GM18520 (cell line): ENCODE measurements around the gene MPP3.
"Not testable (repeated sequence)": the region's sequence is repeated elsewhere in the genome, so short reads cannot be mapped to it uniquely, and the experiment has no call there.

ENCODE experiments used
- ATAC-seq: cut with Tn5 transposase; IDR thresholded peaks from one replicate; pipeline ENCODE4 v1.9.1; 2021; ENCODE audit not compliant: unreplicated experiment

Gene MPP3

DNA sequence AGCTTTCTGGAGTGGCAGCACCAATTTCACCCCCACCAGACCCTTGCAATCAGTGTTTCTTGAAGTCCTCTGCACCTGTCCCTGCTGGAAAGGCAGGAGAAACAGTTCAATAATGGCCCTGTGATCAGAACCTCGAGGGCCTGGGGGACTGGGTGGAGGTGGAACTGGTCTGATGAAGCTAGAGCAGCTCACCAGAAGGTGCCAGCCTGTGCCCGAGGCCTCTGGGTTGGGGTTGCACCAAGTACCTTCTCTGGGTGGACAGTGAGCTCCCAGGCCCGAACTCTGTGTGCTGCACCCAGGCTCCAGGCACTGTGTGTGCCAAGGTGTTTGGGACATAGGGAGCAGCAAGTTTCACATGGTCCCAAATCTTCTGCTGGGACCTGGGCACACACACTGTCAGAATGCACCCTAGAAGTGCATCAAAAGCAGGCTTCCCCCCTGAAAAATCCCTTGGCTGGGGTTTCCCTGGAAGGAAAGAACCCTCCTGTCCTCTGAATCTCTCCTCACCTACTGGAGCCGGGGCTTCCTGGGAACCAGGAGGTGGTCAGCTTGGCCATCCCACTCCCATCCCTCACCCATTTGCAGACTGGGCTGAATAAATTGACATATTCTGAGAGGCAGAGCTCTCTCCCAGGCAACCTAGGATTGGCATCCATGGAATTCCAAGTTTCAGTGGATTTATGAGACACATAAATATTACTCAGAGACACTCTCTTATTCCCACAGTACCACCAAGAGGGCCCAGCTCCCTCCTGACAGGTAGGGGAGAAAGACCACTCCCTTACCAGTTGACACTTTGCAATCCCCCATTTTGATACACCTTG, 31.4 kb upstream of the MPP3 start:
- no peak for ATAC-seq

DNA sequence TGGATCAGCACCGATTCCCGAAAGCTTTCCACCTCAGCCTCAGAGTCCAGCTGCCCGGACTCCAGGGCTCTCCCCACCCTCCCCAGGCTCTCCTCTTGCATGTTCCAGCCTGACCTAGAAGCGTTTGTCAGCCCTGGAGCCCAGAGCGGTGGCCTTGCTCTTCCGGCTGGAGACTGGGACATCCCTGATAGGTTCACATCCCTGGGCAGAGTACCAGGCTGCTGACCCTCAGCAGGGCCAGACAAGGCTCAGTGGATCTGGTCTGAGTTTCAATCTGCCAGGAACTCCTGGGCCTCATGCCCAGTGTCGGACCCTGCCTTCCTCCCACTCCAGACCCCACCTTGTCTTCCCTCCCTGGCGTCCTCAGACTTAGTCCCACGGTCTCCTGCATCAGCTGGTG, 29.0 kb upstream of the MPP3 start:
- ATAC-seq = no peak

GRCh38 chr17:43860927-43861622, 28.1 kb upstream of the MPP3 start:
- no peak for ATAC-seq

DNA sequence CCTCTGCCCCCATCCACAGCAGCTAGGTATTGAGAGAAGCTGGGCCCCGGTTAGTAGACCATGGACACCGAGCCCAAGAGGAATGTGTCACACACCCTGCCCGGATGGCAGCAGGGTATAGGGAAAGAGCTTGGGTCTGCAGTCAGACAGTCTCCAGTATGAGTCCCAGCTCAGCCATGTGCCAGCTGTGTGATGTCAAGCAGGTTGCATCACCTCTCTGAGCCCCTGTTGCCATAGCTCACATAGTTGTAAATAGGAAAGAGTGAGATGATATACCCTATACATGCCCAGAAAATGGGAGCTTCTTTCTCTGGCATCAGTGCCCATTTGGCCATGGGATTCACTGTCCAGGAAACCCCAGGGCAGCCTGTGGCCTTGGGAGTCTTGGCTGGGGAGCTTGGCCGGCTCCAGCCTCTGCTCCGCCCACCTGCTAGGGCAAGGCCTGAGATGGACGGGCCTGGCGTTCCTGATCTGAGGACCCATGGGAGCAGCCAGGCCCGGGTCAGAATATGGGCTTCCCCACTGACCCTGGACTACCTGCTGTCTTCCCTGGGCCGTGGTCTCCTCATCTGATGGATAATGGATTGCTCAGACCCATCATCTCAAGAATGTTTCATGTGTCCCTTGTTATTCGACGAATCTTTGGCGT, 27.3 kb upstream of the MPP3 start:
- ATAC-seq = no peak

GRCh38 chr17:43857957-43858600, 25.1 kb upstream of the MPP3 start:
- ATAC-seq = no peak

GRCh38 chr17:43857141-43857540, 24.2 kb upstream of the MPP3 start:
- no peak for ATAC-seq

DNA sequence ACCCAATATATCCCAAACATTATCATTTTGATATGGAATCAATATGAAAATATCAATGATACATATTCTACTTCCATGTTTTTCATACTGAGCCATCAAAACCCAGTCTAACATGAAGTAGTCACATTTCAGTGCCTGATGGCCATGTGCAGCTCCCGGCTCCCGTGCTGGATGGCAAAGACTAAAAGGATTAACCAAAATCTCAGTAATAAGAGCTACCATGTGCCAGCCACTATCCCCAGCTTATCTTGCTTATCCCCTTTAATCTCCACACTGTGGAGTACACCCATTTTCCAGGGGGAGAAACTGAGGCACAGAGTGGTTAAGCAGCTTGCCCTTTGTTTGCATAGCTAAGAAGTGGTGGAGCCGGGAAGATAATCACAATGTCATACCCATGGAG, 23.2 kb upstream of the MPP3 start:
- no peak for ATAC-seq

- no peak for ATAC-seq
Measured at GRCh38 chr17:43855061-43855460, 22.1 kb upstream of the MPP3 start.

DNA sequence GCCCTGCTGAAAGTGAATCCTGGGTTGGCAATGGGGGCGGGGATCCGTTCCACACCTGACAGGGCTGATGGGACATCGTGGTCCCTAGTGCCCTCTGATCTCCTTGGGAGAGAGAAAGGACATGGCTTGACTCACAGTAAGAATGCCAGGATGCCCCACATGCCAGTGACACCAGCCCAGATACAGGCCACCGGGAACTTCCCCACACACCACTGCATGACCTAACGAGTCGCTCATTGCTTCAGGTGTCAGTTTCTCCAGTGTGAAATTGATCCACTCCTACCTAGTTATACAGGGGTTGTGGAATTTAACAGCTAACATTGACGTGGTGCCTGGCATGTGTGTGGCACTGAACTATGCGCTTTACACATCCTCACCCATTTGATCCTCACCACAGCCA, 21.6 kb upstream of the MPP3 start:
- ATAC-seq = no peak

GRCh38 chr17:43853546-43853945, 20.6 kb upstream of the MPP3 start:
- ATAC-seq = no peak

DNA sequence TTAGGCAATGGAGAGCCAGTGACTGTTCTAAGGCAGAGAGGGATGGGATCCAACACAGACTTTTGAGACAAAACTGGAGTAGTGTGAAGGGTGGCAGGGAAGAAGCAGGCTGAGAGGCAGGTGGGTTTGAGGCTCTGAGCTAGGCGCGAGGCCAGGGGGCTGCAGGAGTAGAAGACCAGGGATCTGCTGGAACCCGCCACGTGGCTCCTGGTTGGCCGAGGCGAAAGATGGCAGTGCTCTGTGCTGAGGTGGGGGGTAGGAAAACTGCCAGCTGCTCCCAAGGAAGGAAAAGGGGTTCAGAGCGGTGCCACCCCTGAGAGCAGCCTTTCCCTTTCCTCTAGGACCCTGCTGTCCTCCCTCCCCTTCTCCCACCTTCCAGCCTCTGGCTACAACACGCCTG, 19.6 kb upstream of the MPP3 start:
- no peak for ATAC-seq

- no peak for ATAC-seq
Measured at GRCh38 chr17:43849116-43849515, 16.2 kb upstream of the MPP3 start.

GRCh38 chr17:43848601-43849000, 15.7 kb upstream of the MPP3 start:
- ATAC-seq = no peak

DNA sequence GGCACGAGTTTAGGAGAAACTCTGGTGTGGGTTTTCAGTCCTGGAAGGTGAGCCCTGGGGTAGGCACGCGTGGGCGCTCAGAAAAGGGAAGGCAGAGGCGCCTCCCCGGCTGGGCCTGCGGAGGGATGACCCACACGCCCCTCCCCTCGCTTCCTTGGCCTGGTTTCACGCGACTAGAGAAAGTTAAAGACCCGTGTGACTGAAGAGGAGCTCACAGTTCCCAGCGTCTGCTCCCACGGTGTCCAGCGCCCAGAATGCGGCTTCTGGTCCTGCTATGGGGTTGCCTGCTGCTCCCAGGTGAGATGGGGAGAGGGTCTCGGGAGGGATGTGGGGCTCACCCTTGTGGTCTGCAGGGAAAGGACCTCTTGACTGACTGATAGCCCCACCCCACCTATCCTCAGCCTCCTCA, 14.0 kb upstream of the MPP3 start, which contains the start of gene CD300LG:
Gene CD300LG (plus strand): TSS at position 214 of the 409 bp plus-strand sequence. CDS start 41 bp downstream, at position 255.
- no peak for ATAC-seq

- ATAC-seq = no peak
Measured at GRCh38 chr17:43846221-43846712, 13.3 kb upstream of the MPP3 start.

DNA sequence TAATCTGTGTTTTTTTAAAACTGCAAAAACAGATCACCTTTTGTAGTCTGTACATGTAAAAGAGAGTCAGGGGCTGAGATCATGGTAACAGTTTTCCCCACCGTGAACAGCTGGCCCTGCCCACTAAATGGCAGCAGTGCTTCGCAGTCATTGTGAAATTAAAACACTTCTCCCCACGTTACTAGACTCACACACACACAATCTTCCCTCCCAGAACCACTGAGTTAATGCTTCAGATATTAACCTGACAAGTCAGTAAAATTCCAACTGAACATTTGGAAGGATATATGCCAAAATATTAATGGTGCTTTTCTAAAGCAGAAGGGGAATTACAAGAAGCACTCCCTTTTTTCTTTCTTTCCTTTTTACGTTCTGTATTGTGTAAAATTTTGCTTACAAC, 12.8 kb upstream of the MPP3 start:
- no peak for ATAC-seq

GRCh38 chr17:43844241-43844640, 11.3 kb upstream of the MPP3 start:
- no peak for ATAC-seq

DNA sequence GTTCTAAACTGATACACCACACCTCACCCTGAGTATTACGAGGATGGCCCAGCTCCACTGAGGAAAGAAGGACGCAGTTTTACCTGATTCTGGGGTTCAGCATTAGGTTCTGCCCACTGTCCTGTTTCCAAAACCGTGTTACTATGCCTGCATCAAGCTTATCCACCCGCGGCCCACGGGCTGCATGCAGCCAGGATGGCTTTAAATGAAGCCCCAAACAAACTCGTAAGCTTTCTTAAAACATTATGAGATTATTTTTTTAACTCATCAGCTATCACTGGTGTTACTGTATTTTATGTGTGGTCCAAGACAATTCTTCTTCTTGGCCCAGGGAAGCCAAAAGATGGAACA, 10.0 kb upstream of the MPP3 start:
- no peak for ATAC-seq

- ATAC-seq = not testable (repeated sequence)
Measured at GRCh38 chr17:43842091-43842974, 9.4 kb upstream of the MPP3 start.

GRCh38 chr17:43841282-43841681, 8.3 kb upstream of the MPP3 start:
- ATAC-seq = no peak
